Endothelial cell of umbilical vein (primary cell): Measurements from ENCODE around the gene KCNA5. TPM values are rescaled to one million over a fixed set of nuclear protein-coding genes. Genes with fewer than 3 reads are reported as not detected.

Experiments used
- Bru-seq: library from RNA; stranded (reverse); fragments of 400-500 nt; gene quantifications from one replicate; lab custom pipeline; 2021; lab: Mats Ljungman, UMichigan
- BruChase-seq, 2 experiments: library from RNA; stranded (reverse); fragments of 400-500 nt; gene quantifications; one replicate each; lab custom pipeline; 2021; lab: Mats Ljungman, UMichigan
- BruUV-seq: library from RNA; stranded (reverse); fragments of 400-500 nt; replicated peaks from 2 replicates; lab custom pipeline; 2021; lab: Mats Ljungman, UMichigan
- CTCF ChIA-PET: fragments of 300-600, 350-600 bp; sonication (Branson Sonifier 250); formaldehyde crosslinking; loops from one replicate; lab custom pipeline; 2021; ENCODE audit warnings: antibody characterized with exemption, inconsistent platforms; lab: Charles Lee
- POLR2A ChIA-PET: fragments of 300-600, 350-600 bp; sonication (Branson Sonifier 250); formaldehyde crosslinking; loops from one replicate; lab custom pipeline; 2021; ENCODE audit warnings: antibody characterized with exemption, inconsistent platforms; lab: Charles Lee
- DNase-seq: peaks from one replicate; pipeline ENCODE4 v3.0.0-alpha.2; 2011; ENCODE audit warnings: low read depth, low spot score
- FAIRE-seq: peaks from 2 replicates; lab custom pipeline; 2011; peaks lifted over from hg19 to GRCh38; lab: Jason Lieb, UNC
- H2AFZ ChIP-seq: 2 replicates; pipeline ENCODE4 v1.6.0; 2012; ENCODE audit warnings: low read depth, low read length, control low read depth, inconsistent platforms
- H3K27ac ChIP-seq: 2 replicates; pipeline ENCODE4 v1.5.1; 2011; ENCODE audit warnings: low read depth, mild to moderate bottlenecking, control low read depth, low read length, moderate library complexity; ENCODE audit not compliant: insufficient read depth
- H3K27me3 ChIP-seq, 2 experiments: 2 replicates each; pipeline versions ENCODE4 v1.6.0 to v1.6.1; 2011; ENCODE audit warnings: low read length in 2 of 2, mixed read lengths in 1 of 2; ENCODE audit not compliant: control insufficient read depth in 2 of 2, insufficient read depth in 2 of 2
- H3K36me3 ChIP-seq, 2 experiments: 2 replicates in 1 of 2; 3 replicates in 1 of 2; pipeline ENCODE4 v1.5.1; 2011; ENCODE audit warnings: low read length in 2 of 2, mild to moderate bottlenecking in 1 of 2, moderate library complexity in 1 of 2; ENCODE audit not compliant: control insufficient read depth in 2 of 2, insufficient read depth in 2 of 2; ENCODE audit errors: extremely low read depth in 1 of 2
- H3K4me1 ChIP-seq: 3 replicates; pipeline ENCODE4 v1.5.1; 2011; ENCODE audit warnings: mild to moderate bottlenecking, low read length; ENCODE audit not compliant: control insufficient read depth, insufficient read depth; ENCODE audit errors: extremely low read depth
- H3K4me2 ChIP-seq: 2 replicates; pipeline ENCODE4 v1.6.1; 2011; ENCODE audit warnings: low read length, control low read depth, mixed read lengths; ENCODE audit not compliant: insufficient read depth
- H3K4me3 ChIP-seq, 3 experiments: fragments of 200-600 bp in 1 of 3; sonication (generic), shearing (Covaris generic) in 1 of 3; replicated peaks in 1 of 3; 2 replicates each; pipeline ENCODE4 v1.5.1; 2011 to 2016; ENCODE audit warnings: control low read depth in 3 of 3, low read length in 3 of 3, mild to moderate bottlenecking in 2 of 3, inconsistent platforms in 1 of 3, low read depth in 1 of 3, moderate library complexity in 1 of 3; ENCODE audit not compliant: insufficient read depth in 1 of 3
- H3K79me2 ChIP-seq: 2 replicates; pipeline ENCODE4 v1.6.0; 2012; ENCODE audit warnings: low read length, inconsistent platforms; ENCODE audit not compliant: control insufficient read depth, insufficient read depth
- H3K9ac ChIP-seq: replicated peaks from 2 replicates; pipeline ENCODE3; 2011; ENCODE audit warnings: low read length, control low read depth; ENCODE audit not compliant: insufficient read depth; ENCODE audit errors: extremely low read depth
- H3K9me1 ChIP-seq: replicated peaks from 3 replicates; pipeline ENCODE4 v1.6.0; 2011; ENCODE audit warnings: mild to moderate bottlenecking, low read length; ENCODE audit not compliant: control insufficient read depth, insufficient read depth; ENCODE audit errors: extremely low read depth
- H3K9me3 ChIP-seq: replicated peaks from 2 replicates; pipeline ENCODE4 v1.5.1; 2012; ENCODE audit warnings: low read length, inconsistent platforms; ENCODE audit not compliant: control insufficient read depth, insufficient read depth
- H4K20me1 ChIP-seq: replicated peaks from 2 replicates; pipeline ENCODE3; 2011; ENCODE audit warnings: mild to moderate bottlenecking, low read length; ENCODE audit not compliant: control insufficient read depth, insufficient read depth; ENCODE audit errors: extremely low read depth
- CTCF ChIP-seq, 2 donors: IDR thresholded peaks; 1 replicate in 1 of 2; 2 replicates in 1 of 2; pipeline ENCODE4 v1.5.1; 2011; ENCODE audit warnings: low read length in 2 of 2, mild to moderate bottlenecking in 2 of 2, moderate library complexity in 2 of 2, control low read depth in 1 of 2, inconsistent platforms in 1 of 2, low read depth in 1 of 2; ENCODE audit not compliant: insufficient read depth in 1 of 2; ENCODE audit errors: extremely low read depth in 1 of 2
- EZH2 ChIP-seq: IDR thresholded peaks from 2 replicates; pipeline ENCODE4 v1.6.1; 2012; ENCODE audit warnings: borderline replicate concordance, low read depth, mild to moderate bottlenecking, moderate library complexity, low read length, inconsistent platforms; ENCODE audit not compliant: severe bottlenecking
- FOS ChIP-seq: IDR thresholded peaks from 2 replicates; pipeline ENCODE4 v1.6.1; 2011; ENCODE audit warnings: mild to moderate bottlenecking, low read length, moderate library complexity, borderline replicate concordance; ENCODE audit not compliant: insufficient read depth
- GATA2 ChIP-seq: IDR thresholded peaks from 2 replicates; pipeline ENCODE4 v1.7.0; 2011; ENCODE audit warnings: low read depth, mild to moderate bottlenecking, moderate library complexity, mixed read lengths, low read length; ENCODE audit not compliant: insufficient read length, insufficient read depth
- JUN ChIP-seq: IDR thresholded peaks from 2 replicates; pipeline ENCODE4 v1.6.1; 2011; ENCODE audit warnings: borderline replicate concordance, low read depth; ENCODE audit not compliant: insufficient read length, insufficient read depth
- MAX ChIP-seq: IDR thresholded peaks from 2 replicates; pipeline ENCODE4 v1.6.1; 2011; ENCODE audit not compliant: insufficient read depth, insufficient read length
- MYC ChIP-seq: IDR thresholded peaks from one replicate; pipeline ENCODE4 v1.6.1; 2011; ENCODE audit warnings: mild to moderate bottlenecking, low read depth, low read length
- POLR2A ChIP-seq: IDR thresholded peaks from 2 replicates; pipeline ENCODE4 v1.6.1; 2012; ENCODE audit warnings: low read depth, mild to moderate bottlenecking, control low read depth, low read length
- POLR2AphosphoS5 ChIP-seq: IDR thresholded peaks from 2 replicates; pipeline ENCODE4 v1.6.1; 2012; ENCODE audit warnings: low read depth, mild to moderate bottlenecking, control low read depth, low read length, moderate library complexity; ENCODE audit not compliant: insufficient read depth
- dilution Hi-C: fragments of 300-500 bp; cut with MboI; formaldehyde crosslinking; loops from one replicate; pipeline ENCODE4 v1.15.0; 2019; ENCODE audit warnings: low sequenced_read_pairs; ENCODE audit not compliant: extremely low pct_ligation_motif_present
- intact Hi-C: fragments of 100-400 bp; cut with micrococcal nuclease; formaldehyde crosslinking; loops from one replicate; pipeline ENCODE4 v1.10.0; 2022
- long read RNA-seq: library from polyadenylated mRNA; stranded (forward); transcript quantifications from one replicate; pipeline ENCODE4 v2.0.0, GENCODE V29; 2021
- polyA minus RNA-seq, 3 experiments: library from RNA; depleted of rRNA, polyadenylated mRNA; stranded (reverse); fragments of >200 nt; gene quantifications; 1 replicate in 1 of 3; 2 replicates in 2 of 3; pipeline ENCODE4 v1.2.3, GENCODE V29; 2011
- polyA plus RNA-seq, 4 experiments: library from polyadenylated mRNA; depleted of rRNA in 3 of 4; stranded (reverse) in 3 of 4; unstranded in 1 of 4; fragments of >200 nt; gene quantifications; 2 replicates each; pipeline versions ENCODE4 v1.2.1 to v1.2.3, GENCODE V29; 2011 to 2012; ENCODE audit warnings: missing spikeins in 1 of 4
- total RNA-seq: library from RNA; stranded (reverse); gene quantifications from 2 replicates; pipeline ENCODE4 v1.2.3, GENCODE V29; 2021

KCNA5 gene
- not detected in 2 replicates for total RNA-seq
- polyA plus RNA-seq: not detected in 2 replicates
- not detected in 2 replicates for polyA plus RNA-seq (2011; cell fraction: cytosol; rRNA removed)
- not detected in 2 replicates for polyA plus RNA-seq (2011; cell fraction: nucleus; rRNA removed)
- polyA plus RNA-seq (2012): not detected in 2 replicates
- polyA minus RNA-seq: not detected in 2 replicates
- polyA minus RNA-seq (2011; cell fraction: cytosol; rRNA and poly(A)+ RNA removed): not detected
- not detected in 2 replicates for polyA minus RNA-seq (2011; cell fraction: nucleus; rRNA and poly(A)+ RNA removed)
- not detected for Bru-seq, nascent RNA
- not detected for BruChase-seq, experiment 1, labeled RNA remaining after a 6-hour chase
- not detected for BruChase-seq, experiment 2, labeled RNA remaining after a 2-hour chase
- long read RNA-seq: 0 reads

GRCh38 chr12:5043589-5044419 is at the start of gene KCNA5:
TSS of gene KCNA5 (plus strand) at chr12:5043879. CDS start at chr12:5044148, 269 bp downstream.
- ChIA-PET CTCF (no interaction called here), POLR2A (no interaction called here)
- intact Hi-C loops (no loop called here), dilution Hi-C loops (no loop called here)
- Histone ChIP-seq H3K9me1 (no peaks in the 10 kb centered on the region), H3K79me2 (no peaks in the 10 kb centered on the region), H3K4me3 (no peak within 1 kb of the TSS), H3K9ac (no peak within 1 kb of the TSS), H3K27me3 (peaks cover 11 to 13% of the 10 kb centered on the region in 2 experiments), H3K36me3 (no peaks in the 10 kb centered on the region), H4K20me1 (no peaks in the 10 kb centered on the region), H3K4me2 (no peak within 1 kb of the TSS), H2AFZ (no peak within 1 kb of the TSS), H3K27ac (no peak within 1 kb of the TSS), H3K9me3 (no peaks in the 10 kb centered on the region), H3K4me1 (no peaks in the 10 kb centered on the region)
- DNase-seq (no peak), FAIRE-seq (no peak)
- TF ChIP-seq POLR2A (no peak), GATA2 (no peak), MYC (no peak), POLR2AphosphoS5 (no peak), FOS (no peak), EZH2 (no peak), CTCF (IDR thresholded peaks at IDR 0.05; ENCODE audit: extremely low read depth in 1 of 2, insufficient read depth in 1 of 2, low read depth in 1 of 2, low read length in 2 of 2) (no peak), JUN (no peak), MAX (no peak)
- BruUV-seq: no TSS peak
